GM12878 (cell line): ENCODE data around the gene TBCD. TPM values are rescaled to one million over a fixed set of nuclear protein-coding genes. Genes with fewer than 3 reads are reported as not detected.

Experiments used
- CBFB ChIP-seq: IDR thresholded peaks from 2 replicates; pipeline ENCODE4 v1.6.1; 2016; ENCODE audit warnings: antibody characterized with exemption, low read depth
- IRF5 ChIP-seq: fragments of 450-650 bp; IDR thresholded peaks from 2 replicates; pipeline ENCODE4 v1.6.1; 2017; ENCODE audit warnings: borderline replicate concordance
- KDM1A ChIP-seq: fragments of 200-600 bp; sonication (generic); IDR thresholded peaks from 2 replicates; pipeline ENCODE4 v1.6.1; 2016; ENCODE audit warnings: borderline replicate concordance
- RCOR1 ChIP-seq: conservative IDR thresholded peaks from 2 replicates; pipeline ENCODE4 v1.6.1; 2012; ENCODE audit warnings: low read depth, low read length, improper control_type of control experiment
- TAF1 ChIP-seq: IDR thresholded peaks from 2 replicates; pipeline ENCODE4 v1.6.1; 2011; ENCODE audit warnings: mild to moderate bottlenecking, low read depth, low read length, borderline replicate concordance
- polyA plus RNA-seq, 11 experiments: library from polyadenylated mRNA; depleted of rRNA in 4 of 11; unstranded in 6 of 11; stranded (reverse) in 5 of 11; fragments of >200 nt; fragmentation: Nextera tagmentation in 4 of 11; fragmentation: Illumina TruSeq in 1 of 11; extraction: Ambion mirVana in 4 of 11; extraction: Trizol in 1 of 11; gene quantifications; 1 replicate in 1 of 11; 2 replicates in 10 of 11; pipeline versions ENCODE4 v1.2.1 to v1.2.3, GENCODE V29; 2011 to 2016; ENCODE audit warnings: inconsistent platforms in 2 of 11, missing spikeins in 2 of 11, low read depth in 1 of 11
- total RNA-seq, 4 experiments: library from RNA; depleted of rRNA in 3 of 4; stranded (reverse); fragments of >200 nt in 3 of 4; fragmentation: Illumina TruSeq in 1 of 4; extraction: Trizol in 1 of 4; gene quantifications; 2 replicates each; pipeline versions ENCODE4 v1.2.1 to v1.2.3, GENCODE V29; 2013 to 2021
- TF ChIP-seq, protein P1 (sequence below): fragments of 450-650 bp; formaldehyde crosslinking; IDR thresholded peaks from 2 replicates; pipeline ENCODE4 v1.4.0; 2022; ENCODE audit warnings: mild to moderate bottlenecking, moderate library complexity
- TF ChIP-seq, protein P2 (sequence below): IDR thresholded peaks from 2 replicates; pipeline ENCODE4 v1.6.1; 2011; ENCODE audit warnings: mild to moderate bottlenecking, low read depth, low read length, moderate library complexity; ENCODE audit not compliant: insufficient replicate concordance
- TF ChIP-seq, protein P3 (sequence below): fragments of 450-650 bp; IDR thresholded peaks from 2 replicates; pipeline ENCODE4 v1.6.1; 2016; ENCODE audit warnings: mild to moderate bottlenecking

TBCD gene
- total and polyA plus RNA-seq, 10 of the 15 experiments (the other 5 are each of a cell fraction or from before 2014, with no cell fraction given), result 10.3 to 114 (median 52.4) TPM

DNA sequence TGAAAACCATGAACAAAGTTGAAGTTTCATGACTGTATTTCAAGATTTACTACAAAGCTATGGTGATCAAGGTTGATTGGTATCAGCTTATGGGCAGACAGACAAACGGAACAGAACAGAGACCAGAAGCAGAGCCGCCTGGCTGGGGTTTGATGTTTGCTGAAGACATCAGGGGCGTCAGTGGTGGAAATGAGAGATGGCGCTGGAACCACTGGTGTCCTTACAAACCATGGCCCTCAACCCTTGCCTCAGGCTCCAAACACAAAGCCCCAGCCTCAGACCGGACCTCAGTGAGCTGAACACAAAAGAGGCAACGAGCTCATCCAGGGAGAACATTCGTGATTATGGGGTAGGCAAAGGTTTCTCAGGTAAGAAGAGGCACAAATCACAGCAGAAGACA lies 214.6 kb downstream of the TBCD start (continued):
- TF ChIP-seq, protein P1, sequence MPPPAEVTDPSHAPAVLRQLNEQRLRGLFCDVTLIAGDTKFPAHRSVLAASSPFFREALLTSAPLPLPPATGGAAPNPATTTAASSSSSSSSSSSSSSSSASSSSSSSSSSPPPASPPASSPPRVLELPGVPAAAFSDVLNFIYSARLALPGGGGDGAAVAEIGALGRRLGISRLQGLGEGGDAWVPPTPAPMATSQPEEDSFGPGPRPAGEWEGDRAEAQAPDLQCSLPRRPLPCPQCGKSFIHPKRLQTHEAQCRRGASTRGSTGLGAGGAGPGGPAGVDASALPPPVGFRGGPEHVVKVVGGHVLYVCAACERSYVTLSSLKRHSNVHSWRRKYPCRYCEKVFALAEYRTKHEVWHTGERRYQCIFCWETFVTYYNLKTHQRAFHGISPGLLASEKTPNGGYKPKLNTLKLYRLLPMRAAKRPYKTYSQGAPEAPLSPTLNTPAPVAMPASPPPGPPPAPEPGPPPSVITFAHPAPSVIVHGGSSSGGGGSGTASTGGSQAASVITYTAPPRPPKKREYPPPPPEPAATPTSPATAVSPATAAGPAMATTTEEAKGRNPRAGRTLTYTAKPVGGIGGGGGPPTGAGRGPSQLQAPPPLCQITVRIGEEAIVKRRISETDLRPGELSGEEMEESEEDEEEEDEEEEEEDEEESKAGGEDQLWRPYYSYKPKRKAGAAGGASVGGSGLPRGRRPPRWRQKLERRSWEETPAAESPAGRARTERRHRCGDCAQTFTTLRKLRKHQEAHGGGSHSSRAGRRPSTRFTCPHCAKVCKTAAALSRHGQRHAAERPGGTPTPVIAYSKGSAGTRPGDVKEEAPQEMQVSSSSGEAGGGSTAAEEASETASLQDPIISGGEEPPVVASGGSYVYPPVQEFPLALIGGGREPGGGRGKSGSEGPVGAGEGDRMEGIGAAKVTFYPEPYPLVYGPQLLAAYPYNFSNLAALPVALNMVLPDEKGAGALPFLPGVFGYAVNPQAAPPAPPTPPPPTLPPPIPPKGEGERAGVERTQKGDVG, result no peak
- no peak for TF ChIP-seq RCOR1
- TF ChIP-seq, protein P2, sequence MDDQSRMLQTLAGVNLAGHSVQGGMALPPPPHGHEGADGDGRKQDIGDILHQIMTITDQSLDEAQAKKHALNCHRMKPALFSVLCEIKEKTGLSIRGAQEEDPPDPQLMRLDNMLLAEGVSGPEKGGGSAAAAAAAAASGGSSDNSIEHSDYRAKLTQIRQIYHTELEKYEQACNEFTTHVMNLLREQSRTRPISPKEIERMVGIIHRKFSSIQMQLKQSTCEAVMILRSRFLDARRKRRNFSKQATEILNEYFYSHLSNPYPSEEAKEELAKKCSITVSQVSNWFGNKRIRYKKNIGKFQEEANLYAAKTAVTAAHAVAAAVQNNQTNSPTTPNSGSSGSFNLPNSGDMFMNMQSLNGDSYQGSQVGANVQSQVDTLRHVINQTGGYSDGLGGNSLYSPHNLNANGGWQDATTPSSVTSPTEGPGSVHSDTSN, result no peak
- no peak for TF ChIP-seq TAF1
- no peak for TF ChIP-seq KDM1A
- TF ChIP-seq, protein P3, sequence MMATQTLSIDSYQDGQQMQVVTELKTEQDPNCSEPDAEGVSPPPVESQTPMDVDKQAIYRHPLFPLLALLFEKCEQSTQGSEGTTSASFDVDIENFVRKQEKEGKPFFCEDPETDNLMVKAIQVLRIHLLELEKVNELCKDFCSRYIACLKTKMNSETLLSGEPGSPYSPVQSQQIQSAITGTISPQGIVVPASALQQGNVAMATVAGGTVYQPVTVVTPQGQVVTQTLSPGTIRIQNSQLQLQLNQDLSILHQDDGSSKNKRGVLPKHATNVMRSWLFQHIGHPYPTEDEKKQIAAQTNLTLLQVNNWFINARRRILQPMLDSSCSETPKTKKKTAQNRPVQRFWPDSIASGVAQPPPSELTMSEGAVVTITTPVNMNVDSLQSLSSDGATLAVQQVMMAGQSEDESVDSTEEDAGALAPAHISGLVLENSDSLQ, result no peak
- no peak for TF ChIP-seq IRF5
- no peak for TF ChIP-seq CBFB
